Adipose tissue (tissue), 3 donors: ENCODE measurements around the gene PSME4. TPM values are rescaled to one million over a fixed set of nuclear protein-coding genes. Genes with fewer than 3 reads are reported as not detected.

Source experiments
- H3K27ac ChIP-seq: one replicate; pipeline ENCODE4 v1.5.1; 2013; ENCODE audit warnings: low read depth, low read length
- WGBS, 3 donors: extraction: QIAGEN DNeasy Blood & Tissue Kit; methylation state at CpG; one replicate each; pipeline ENCODE4 v1.1.7; 2013; 5-methylcytosine and 5-hydroxymethylcytosine counted together
- polyA plus RNA-seq, 3 donors: library from polyadenylated mRNA; stranded (reverse); fragments of 200-250 nt; gene quantifications; one replicate each; pipeline ENCODE4 v1.2.3, GENCODE V29; 2013
- donor health status: healthy with polysubstance abuse.
- donor health status: Bipolar disorder and iron deficiency.
- donor health status: healthy.

Gene PSME4, protein sequence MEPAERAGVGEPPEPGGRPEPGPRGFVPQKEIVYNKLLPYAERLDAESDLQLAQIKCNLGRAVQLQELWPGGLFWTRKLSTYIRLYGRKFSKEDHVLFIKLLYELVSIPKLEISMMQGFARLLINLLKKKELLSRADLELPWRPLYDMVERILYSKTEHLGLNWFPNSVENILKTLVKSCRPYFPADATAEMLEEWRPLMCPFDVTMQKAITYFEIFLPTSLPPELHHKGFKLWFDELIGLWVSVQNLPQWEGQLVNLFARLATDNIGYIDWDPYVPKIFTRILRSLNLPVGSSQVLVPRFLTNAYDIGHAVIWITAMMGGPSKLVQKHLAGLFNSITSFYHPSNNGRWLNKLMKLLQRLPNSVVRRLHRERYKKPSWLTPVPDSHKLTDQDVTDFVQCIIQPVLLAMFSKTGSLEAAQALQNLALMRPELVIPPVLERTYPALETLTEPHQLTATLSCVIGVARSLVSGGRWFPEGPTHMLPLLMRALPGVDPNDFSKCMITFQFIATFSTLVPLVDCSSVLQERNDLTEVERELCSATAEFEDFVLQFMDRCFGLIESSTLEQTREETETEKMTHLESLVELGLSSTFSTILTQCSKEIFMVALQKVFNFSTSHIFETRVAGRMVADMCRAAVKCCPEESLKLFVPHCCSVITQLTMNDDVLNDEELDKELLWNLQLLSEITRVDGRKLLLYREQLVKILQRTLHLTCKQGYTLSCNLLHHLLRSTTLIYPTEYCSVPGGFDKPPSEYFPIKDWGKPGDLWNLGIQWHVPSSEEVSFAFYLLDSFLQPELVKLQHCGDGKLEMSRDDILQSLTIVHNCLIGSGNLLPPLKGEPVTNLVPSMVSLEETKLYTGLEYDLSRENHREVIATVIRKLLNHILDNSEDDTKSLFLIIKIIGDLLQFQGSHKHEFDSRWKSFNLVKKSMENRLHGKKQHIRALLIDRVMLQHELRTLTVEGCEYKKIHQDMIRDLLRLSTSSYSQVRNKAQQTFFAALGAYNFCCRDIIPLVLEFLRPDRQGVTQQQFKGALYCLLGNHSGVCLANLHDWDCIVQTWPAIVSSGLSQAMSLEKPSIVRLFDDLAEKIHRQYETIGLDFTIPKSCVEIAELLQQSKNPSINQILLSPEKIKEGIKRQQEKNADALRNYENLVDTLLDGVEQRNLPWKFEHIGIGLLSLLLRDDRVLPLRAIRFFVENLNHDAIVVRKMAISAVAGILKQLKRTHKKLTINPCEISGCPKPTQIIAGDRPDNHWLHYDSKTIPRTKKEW (N-terminal part only)
- 10 to 100 TPM in 2 of 3 donors, 1 to 10 TPM in 1; 8.9 to 16.6 (median 12.5) TPM for polyA plus RNA-seq

- 0 to 1% (median 0%) methylated on average over 55 to 81 of the region's 81 CpGs for WGBS, 3 donors
- H3K27ac ChIP-seq: peak within 1 kb of the TSS; percentile 83
Measured at GRCh38 chr2:53970724-53971602, at the start of gene PSME4. Gene PSME4, minus strand, starts transcription at chr2:53970993. Its CDS starts 209 bp downstream, at chr2:53970784.

- no peak overlapping the region for H3K27ac ChIP-seq
- 38 to 51% (median 43%) methylated on average over 1 of the region's 1 CpG for WGBS, 3 donors
Measured at GRCh38 chr2:54015798-54016699, 45.3 kb upstream of the PSME4 start.

- WGBS, 3 donors: 67 to 83% (median 68%) methylated on average over 6 of the region's 6 CpGs
- no peak overlapping the region for H3K27ac ChIP-seq
Measured at GRCh38 chr2:54013996-54014395, 43.2 kb upstream of the PSME4 start.

- WGBS, 3 donors: 80 to 91% (median 83%) methylated on average over 11 of the region's 11 CpGs
Measured at GRCh38 chr2:54012538-54013141, 41.8 kb upstream of the PSME4 start.

DNA sequence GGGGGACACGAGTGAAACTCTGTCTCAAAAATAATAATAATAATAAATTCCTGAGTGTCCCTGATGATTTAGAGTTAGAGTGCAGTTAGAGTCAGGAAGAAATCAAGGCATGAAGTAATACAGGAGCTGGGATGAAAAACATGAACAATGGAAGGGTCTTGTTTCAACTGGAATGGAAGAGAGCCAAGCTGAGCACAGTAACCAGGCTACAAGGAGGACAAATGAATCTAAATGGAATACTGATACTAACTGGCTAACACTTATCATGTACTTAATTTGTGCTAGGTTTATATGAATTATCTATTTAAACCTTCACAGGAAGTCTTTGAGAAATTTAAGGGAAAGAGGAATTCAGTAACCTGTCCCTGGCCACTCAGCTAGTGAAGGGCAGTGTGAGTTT lies 38.8 kb upstream of the PSME4 start:
- no peak overlapping the region for H3K27ac ChIP-seq
- WGBS, 3 donors: 50 to 94% (median 56%) methylated on average over 1 of the region's 1 CpG

More at GRCh38 chr2:54012538-54013141, 41.8 kb upstream of the PSME4 start:
- no peak overlapping the region for H3K27ac ChIP-seq

GRCh38 chr2:54008439-54008838 lies 37.6 kb upstream of the PSME4 start:
- no peak overlapping the region for H3K27ac ChIP-seq
- WGBS, 3 donors: 96 to 100% (median 98%) methylated on average over 2 of the region's 2 CpGs

DNA sequence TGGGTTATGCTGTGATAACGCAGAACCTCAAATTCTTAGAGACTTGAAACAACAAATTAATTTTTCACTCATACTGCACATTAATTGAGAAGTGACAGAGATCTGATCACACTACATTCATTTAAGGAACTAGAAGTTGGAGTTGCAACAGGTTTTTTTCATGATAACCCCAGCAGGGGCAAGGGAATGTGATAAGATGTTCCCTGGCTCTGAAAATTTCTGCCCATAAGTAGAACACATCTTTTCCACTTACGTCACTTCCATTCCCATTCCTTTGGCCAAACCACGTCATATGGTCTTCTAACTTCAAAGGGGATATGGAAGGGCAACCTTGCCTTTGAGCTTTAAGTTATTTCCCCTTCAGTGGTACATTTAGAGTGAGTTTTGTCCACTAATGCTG lies 29.7 kb upstream of the PSME4 start:
- H3K27ac ChIP-seq: no peak overlapping the region
- 70 to 81% (median 77%) methylated on average over 3 of the region's 3 CpGs for WGBS, 3 donors

GRCh38 chr2:54000122-54000521 lies 29.3 kb upstream of the PSME4 start:
- H3K27ac ChIP-seq: no peak overlapping the region
- 63 to 67% (median 63%) methylated on average over 1 of the region's 1 CpG for WGBS, 3 donors

GRCh38 chr2:53998834-53999233 lies 28.0 kb upstream of the PSME4 start:
- no peak overlapping the region for H3K27ac ChIP-seq
- 75 to 83% (median 82%) methylated on average over 3 of the region's 3 CpGs for WGBS, 3 donors

DNA sequence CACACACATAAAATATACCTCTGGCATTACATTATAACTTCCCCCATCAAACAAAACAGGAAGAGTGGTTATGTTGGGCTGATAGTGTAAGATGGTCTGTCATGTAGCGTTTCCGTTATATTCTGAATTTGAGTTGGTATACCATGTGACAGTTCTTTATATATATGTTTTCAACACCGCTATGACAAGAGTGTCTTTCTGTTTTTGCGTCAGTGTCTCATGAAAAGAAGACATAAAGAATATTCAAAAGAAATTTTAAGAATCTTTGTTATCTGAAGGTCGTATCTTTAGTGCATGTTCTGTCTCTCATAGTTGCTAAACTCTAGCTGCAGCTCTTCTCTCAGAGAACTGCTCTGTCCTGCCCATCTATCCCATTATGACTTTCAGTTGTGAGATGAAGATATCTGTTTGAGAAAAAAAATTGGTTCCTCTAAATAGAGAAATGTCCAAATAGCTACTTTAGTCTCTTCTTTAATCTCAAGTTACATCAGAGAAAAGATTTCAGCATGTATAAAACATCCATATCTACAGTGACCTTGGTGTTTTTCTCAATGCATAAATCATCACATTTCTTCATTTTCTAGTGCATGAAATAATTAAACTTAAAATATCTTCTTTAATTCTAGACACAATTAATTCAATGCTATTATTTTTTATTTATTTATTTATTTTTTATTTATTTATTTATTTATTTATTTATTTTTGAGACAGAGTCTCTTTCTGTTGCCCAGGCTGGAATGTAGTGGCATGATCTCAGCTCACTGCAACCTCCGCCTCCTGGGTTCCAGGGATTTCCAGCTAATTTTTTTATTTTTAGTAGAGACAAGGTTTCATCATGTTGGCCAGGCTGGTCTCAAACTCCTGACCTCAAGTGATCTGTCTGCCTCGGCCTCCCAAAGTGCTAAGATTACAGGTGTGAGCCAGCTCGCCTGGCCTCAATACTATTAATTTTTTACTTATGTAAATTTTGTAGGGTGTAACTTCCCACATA lies 24.3 kb upstream of the PSME4 start:
- no peak overlapping the region for H3K27ac ChIP-seq
- WGBS, 3 donors: 67 to 87% (median 75%) methylated on average over 8 of the region's 8 CpGs

- H3K27ac ChIP-seq: no peak overlapping the region
Measured at GRCh38 chr2:53991948-53992347, 21.2 kb upstream of the PSME4 start.

- no peak overlapping the region for H3K27ac ChIP-seq
- 85 to 97% (median 87%) methylated on average over 2 of the region's 2 CpGs for WGBS, 3 donors
Measured at GRCh38 chr2:53989210-53989862, 18.5 kb upstream of the PSME4 start.

- H3K27ac ChIP-seq: no peak overlapping the region
- 16 to 50% (median 31%) methylated on average over 1 of the region's 1 CpG for WGBS, 3 donors
Measured at GRCh38 chr2:53987336-53987921, 16.6 kb upstream of the PSME4 start.

- no peak overlapping the region for H3K27ac ChIP-seq
- WGBS, 3 donors: 95 to 98% (median 96%) methylated on average over 4 of the region's 4 CpGs
Measured at GRCh38 chr2:53985646-53986045, 14.9 kb upstream of the PSME4 start.
